ENCODE measurements around the gene EEPD1. TPM values are rescaled to one million over a fixed set of nuclear protein-coding genes. Genes with fewer than 3 reads are reported as not detected.
A peak's percentile ranks its signal among the peaks of the same experiment; 100 is the strongest.

EEPD1 gene
- polyA plus RNA-seq, 2 of the 4 experiments (the other 2 are of a cell fraction), result 16.0 to 24.3 TPM

GRCh38 chr7:36232555-36232954 is 79.5 kb downstream of the EEPD1 start:
- ATAC-seq (no peak), FAIRE-seq (no peak)

GRCh38 chr7:36232971-36233550 is 80.0 kb downstream of the EEPD1 start:
- CTCF ChIA-PET, result interaction anchor here (0.6 to 1.7 kb wide), 4 partner anchors 9 to 75 kb away, joined by 4 to 5 read pairs (median 5); no protein-coding TSS in a partner anchor
- FAIRE-seq (no peak), ATAC-seq (no peak), DNase-seq (ENCODE audit: low read depth in 1 of 2, low spot score in 1 of 2) (no peak)
- POLR2A ChIA-PET, result no interaction called here
- Histone ChIP-seq H3K27ac (no peak overlapping the region), H3K9me3 (no peaks in the 10 kb centered on the region), H3K4me2 (peak overlapping the region; percentile 15; the same call in 2 of the 3 replicates), H3K4me3 (no peak overlapping the region), H3K4me1 (peaks cover 16% of the 10 kb centered on the region)
- WGBS (ENCODE audit: missing lambda C conversion rate), result 49% methylated on average over 3 of the region's 3 CpGs
- no peak for TF ChIP-seq NPAS2 (CRISPR knock-in tag; IDR thresholded peaks at IDR 0.05; ENCODE audit: borderline replicate concordance)
- TF ChIP-seq RAD21 (conservative IDR thresholded peaks at IDR 0.05 in 1 of 2, IDR thresholded peaks at IDR 0.05 in 1 of 2), result no peak
- TF ChIP-seq SMC3 (IDR thresholded peaks at IDR 0.05), result no peak

More at GRCh38 chr7:36232555-36232954, 79.5 kb downstream of the EEPD1 start:
- H3K4me1 ChIP-seq, result peaks cover 16% of the 10 kb centered on the region
- H3K9me3 ChIP-seq, result no peaks in the 10 kb centered on the region
- POLR2A ChIA-PET, result no interaction called here
- 0 out of 6 replicates have a peak overlapping the region, but pooled peaks of 1 of the 2 experiments have one; percentile 12 for H3K27ac ChIP-seq
- peak overlapping the region; percentile 15 for H3K4me2 ChIP-seq
- CTCF ChIA-PET, result interaction anchor here (1.1 to 1.7 kb wide), 4 partner anchors 9 to 59 kb away, joined by 4 to 5 read pairs (median 4); no protein-coding TSS in a partner anchor
- DNase-seq (ENCODE audit: low read depth in 1 of 2, low spot score in 1 of 2), result no peak
- no peak overlapping the region for H3K4me3 ChIP-seq
- TF ChIP-seq ZSCAN20 (CRISPR knock-in tag; IDR thresholded peaks at IDR 0.05), result no peak
- no peak for TF ChIP-seq FOSB (CRISPR knock-in tag; IDR thresholded peaks at IDR 0.05)
- TF ChIP-seq CBX2 (IDR thresholded peaks at IDR 0.05; ENCODE audit: borderline replicate concordance, low read depth), result no peak
- TF ChIP-seq MAFK (IDR thresholded peaks at IDR 0.05; ENCODE audit: partially characterized antibody), result no peak
- no peak for TF ChIP-seq CHD2 (IDR thresholded peaks at IDR 0.05; ENCODE audit: low read length, partially characterized antibody)
- TF ChIP-seq NPAS2 (CRISPR knock-in tag; IDR thresholded peaks at IDR 0.05; ENCODE audit: borderline replicate concordance), result no peak
- TF ChIP-seq ZFP36 (IDR thresholded peaks at IDR 0.05; ENCODE audit: borderline replicate concordance, partially characterized antibody), result no peak
- WGBS (ENCODE audit: missing lambda C conversion rate), result 68% methylated on average over 1 of the region's 1 CpG

GRCh38 chr7:36236073-36236472 is 83.0 kb downstream of the EEPD1 start:
- Histone ChIP-seq H3K4me3 (no peak overlapping the region), H3K4me2 (no peak overlapping the region), H3K4me1 (peaks cover 16% of the 10 kb centered on the region), H3K27ac (no peak overlapping the region), H3K9me3 (no peaks in the 10 kb centered on the region)
- FAIRE-seq, result no peak
- DNase-seq (ENCODE audit: low read depth in 1 of 2, low spot score in 1 of 2), result no peak
- ATAC-seq, result no peak
- WGBS (ENCODE audit: missing lambda C conversion rate), result 95% methylated on average over 39 of the region's 39 CpGs
- ChIA-PET CTCF (interaction anchor here (0.9 to 1.9 kb wide), 3 partner anchors 12 to 56 kb away, joined by 3 to 5 read pairs (median 4); no protein-coding TSS in a partner anchor), POLR2A (no interaction called here)
- TF ChIP-seq FOXS1 (CRISPR knock-in tag; IDR thresholded peaks at IDR 0.05) (no peak), RAD21 (conservative IDR thresholded peaks at IDR 0.05 in 1 of 2, IDR thresholded peaks at IDR 0.05 in 1 of 2) (no peak), NR3C1 (IDR thresholded peaks at IDR 0.05) (no peak), RCOR1 (IDR thresholded peaks at IDR 0.05; ENCODE audit: low read depth, low read length) (no peak), RFX5 (IDR thresholded peaks at IDR 0.05) (no peak), JUNB (IDR thresholded peaks at IDR 0.05) (no peak), CHD2 (IDR thresholded peaks at IDR 0.05; ENCODE audit: low read length, partially characterized antibody) (no peak), REST (IDR thresholded peaks at IDR 0.05) (no peak), ZNF302 (CRISPR knock-in tag; IDR thresholded peaks at IDR 0.05) (no peak), GATA3 (IDR thresholded peaks at IDR 0.05; ENCODE audit: borderline replicate concordance) (no peak), CBX8 (IDR thresholded peaks at IDR 0.05) (no peak), EHMT2 (IDR thresholded peaks at IDR 0.05; ENCODE audit: low read depth) (no peak), MAFK (IDR thresholded peaks at IDR 0.05; ENCODE audit: partially characterized antibody) (no peak)
